ENCODE data around the gene SYTL3. TPM values are rescaled to one million over a fixed set of nuclear protein-coding genes. Genes with fewer than 3 reads are reported as not detected.

SYTL3 gene
- total and polyA plus RNA-seq, 3 donors from 2014 or later, result 7.0 to 11.0 (median 10.2) TPM

GRCh38 chr6:158805698-158806377 lies 156.0 kb downstream of the SYTL3 start:
- Histone ChIP-seq H3K36me3 (ENCODE audit: low read depth, missing control alignments) (no peaks in the 10 kb centered on the region), H3K4me1 (peaks cover 58% of the 10 kb centered on the region), H3K27me3 (no peaks in the 10 kb centered on the region), H3K27ac (no peak overlapping the region), H3K4me3 (no peak overlapping the region), H3K9me3 (no peaks in the 10 kb centered on the region)
- 71 to 80% methylated on average over 5 of the region's 5 CpGs for WGBS, 2 donors
- TF ChIP-seq CTCF (IDR thresholded peaks at IDR 0.05), result no peak
- TF ChIP-seq POLR2A (IDR thresholded peaks at IDR 0.05), result no peak
- intact Hi-C loops (cut with DNase I; ENCODE audit: low total_unique reads), result no loop called here
- DNase-seq, result no peak

- no peak for TF ChIP-seq POLR2A (IDR thresholded peaks at IDR 0.05)
- no peak for TF ChIP-seq CTCF (IDR thresholded peaks at IDR 0.05)
- no peak overlapping the region for H3K4me3 ChIP-seq
- 51 to 65% methylated on average over 8 of the region's 8 CpGs for WGBS, 2 donors
- H3K4me1 ChIP-seq, result peaks cover 59% of the 10 kb centered on the region
- no peak for DNase-seq
- peak overlapping the region; percentile 6 to 69 for H3K27ac ChIP-seq
- no peaks in the 10 kb centered on the region for H3K36me3 ChIP-seq (ENCODE audit: low read depth, missing control alignments)
- intact Hi-C loops (cut with DNase I; ENCODE audit: low total_unique reads), result no loop called here
- no peaks in the 10 kb centered on the region for H3K27me3 ChIP-seq
- no peaks in the 10 kb centered on the region for H3K9me3 ChIP-seq
Measured at GRCh38 chr6:158807515-158808441, 157.9 kb downstream of the SYTL3 start.

- intact Hi-C loops (cut with DNase I; ENCODE audit: low total_unique reads), result no loop called here
- no peaks in the 10 kb centered on the region for H3K27me3 ChIP-seq
- 48 to 72% methylated on average over 6 of the region's 6 CpGs for WGBS, 2 donors
- DNase-seq, result no peak
- H3K4me3 ChIP-seq, result no peak overlapping the region
- no peaks in the 10 kb centered on the region for H3K9me3 ChIP-seq
- H3K27ac ChIP-seq, result peak overlapping the region; percentile 6 to 69
- TF ChIP-seq CTCF (IDR thresholded peaks at IDR 0.05), result no peak
- TF ChIP-seq POLR2A (IDR thresholded peaks at IDR 0.05), result no peak
- H3K36me3 ChIP-seq (ENCODE audit: low read depth, missing control alignments), result no peaks in the 10 kb centered on the region
- H3K4me1 ChIP-seq, result peaks cover 60% of the 10 kb centered on the region
Measured at GRCh38 chr6:158808442-158808833, 158.6 kb downstream of the SYTL3 start.

- intact Hi-C loops (cut with DNase I; ENCODE audit: low total_unique reads), result no loop called here
- no peaks in the 10 kb centered on the region for H3K27me3 ChIP-seq
- H3K36me3 ChIP-seq (ENCODE audit: low read depth, missing control alignments), result no peaks in the 10 kb centered on the region
- peak overlapping the region; percentile 6 to 69 for H3K27ac ChIP-seq
- no peak for DNase-seq
- peaks cover 61% of the 10 kb centered on the region for H3K4me1 ChIP-seq
- TF ChIP-seq POLR2A (IDR thresholded peaks at IDR 0.05) (no peak), CTCF (IDR thresholded peaks at IDR 0.05) (no peak)
- no peak overlapping the region for H3K4me3 ChIP-seq
- 54 to 65% methylated on average over 8 of the region's 8 CpGs for WGBS, 2 donors
- no peaks in the 10 kb centered on the region for H3K9me3 ChIP-seq
Measured at GRCh38 chr6:158808941-158809678, 159.3 kb downstream of the SYTL3 start.
